Neuron (in vitro differentiated cells): ENCODE data around the gene RPL28.

Experiments used
- H2AFZ ChIP-seq: one replicate; pipeline ENCODE4 v1.6.1; 2013; ENCODE audit warnings: low read depth, mild to moderate bottlenecking, inconsistent platforms, low read length, moderate library complexity
- H3K27me3 ChIP-seq: one replicate; pipeline ENCODE4 v1.6.1; 2013; ENCODE audit warnings: low read length; ENCODE audit not compliant: insufficient read depth
- H3K36me3 ChIP-seq: one replicate; pipeline ENCODE4 v1.6.1; 2013; ENCODE audit warnings: low read length; ENCODE audit not compliant: insufficient read depth
- H3K4me1 ChIP-seq: one replicate; pipeline ENCODE4 v1.6.1; 2013; ENCODE audit warnings: low read length; ENCODE audit not compliant: insufficient read depth
- H3K4me3 ChIP-seq: 2 replicates; pipeline ENCODE4 v1.5.1; 2013; ENCODE audit warnings: mild to moderate bottlenecking, low read length, moderate library complexity
- H3K9me3 ChIP-seq: one replicate; pipeline ENCODE4 v1.6.1; 2013; ENCODE audit warnings: low read length

RPL28 gene

GRCh38 chr19:55358943-55359908 is 26.5 kb upstream of the RPL28 start:
- no peaks in the 10 kb centered on the region for H3K36me3 ChIP-seq
- peaks cover 2% of the 10 kb centered on the region for H3K9me3 ChIP-seq
- H3K4me1 ChIP-seq = no peaks in the 10 kb centered on the region
- H3K27me3 ChIP-seq = peaks cover 28% of the 10 kb centered on the region
- H2AFZ ChIP-seq = no peak overlapping the region
- H3K4me3 ChIP-seq = no peak overlapping the region

- Histone ChIP-seq H3K36me3 (no peaks in the 10 kb centered on the region), H2AFZ (no peak overlapping the region), H3K9me3 (peaks cover 2% of the 10 kb centered on the region), H3K4me1 (no peaks in the 10 kb centered on the region), H3K4me3 (no peak overlapping the region), H3K27me3 (peaks cover 16% of the 10 kb centered on the region)
Measured at GRCh38 chr19:55360902-55361301, 24.8 kb upstream of the RPL28 start.

GRCh38 chr19:55362174-55362989 is 23.4 kb upstream of the RPL28 start:
- H3K27me3 ChIP-seq = peaks cover 2% of the 10 kb centered on the region
- no peaks in the 10 kb centered on the region for H3K4me1 ChIP-seq
- H3K4me3 ChIP-seq = no peak overlapping the region
- no peaks in the 10 kb centered on the region for H3K9me3 ChIP-seq
- H2AFZ ChIP-seq = no peak overlapping the region
- no peaks in the 10 kb centered on the region for H3K36me3 ChIP-seq

DNA sequence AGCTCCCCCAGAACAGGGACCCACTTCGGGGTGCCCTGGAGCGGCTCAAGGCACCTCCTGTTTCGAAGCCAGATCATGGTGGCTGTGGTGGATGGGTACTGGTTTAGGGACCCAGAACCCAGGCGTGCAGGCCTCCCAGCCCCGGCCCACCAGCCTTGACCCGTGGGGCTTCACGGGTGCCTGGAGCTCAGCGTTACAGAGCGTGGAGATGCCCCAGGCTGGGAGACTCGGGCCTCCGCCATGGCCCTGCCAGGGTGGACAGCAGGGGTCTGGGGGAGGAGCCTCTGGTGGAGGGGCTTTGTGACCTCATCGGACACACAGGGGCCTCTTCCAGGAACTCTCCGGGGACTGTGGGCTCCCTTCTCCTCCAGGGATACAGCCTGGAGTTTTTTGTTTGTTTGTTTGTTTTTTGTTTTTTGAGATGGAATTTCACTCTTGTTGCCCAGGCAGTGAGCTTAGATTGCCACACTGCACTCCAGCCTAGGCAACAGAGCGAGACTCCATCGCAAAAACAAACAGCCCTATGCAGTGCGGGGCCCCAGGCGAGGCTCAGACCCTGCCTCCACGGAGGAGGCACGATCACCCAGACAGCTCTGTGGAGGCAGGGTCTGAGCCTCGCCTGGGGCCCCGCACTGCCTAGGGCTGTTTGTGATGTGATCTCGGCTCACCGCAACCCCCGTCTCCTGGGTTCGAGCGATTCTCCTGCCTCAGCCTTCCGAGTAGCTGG is 22.6 kb upstream of the RPL28 start, which contains the start of gene GARIN5B:
Gene GARIN5B, minus strand, starts transcription at position 271 of the 727 bp plus-strand sequence. Its CDS starts 194 bp downstream, at position 77.
- Histone ChIP-seq H2AFZ (no peak within 1 kb of the TSS), H3K9me3 (no peaks in the 10 kb centered on the region), H3K36me3 (no peaks in the 10 kb centered on the region), H3K4me3 (no peak within 1 kb of the TSS), H3K27me3 (peaks cover under 1% of the 10 kb centered on the region), H3K4me1 (no peaks in the 10 kb centered on the region)

- H3K36me3 ChIP-seq = no peaks in the 10 kb centered on the region
- H2AFZ ChIP-seq = no peak overlapping the region
- H3K4me3 ChIP-seq = no peak overlapping the region
- peaks cover 3% of the 10 kb centered on the region for H3K4me1 ChIP-seq
- no peaks in the 10 kb centered on the region for H3K9me3 ChIP-seq
- H3K27me3 ChIP-seq = peaks cover 13% of the 10 kb centered on the region
Measured at GRCh38 chr19:55365245-55365644, 20.5 kb upstream of the RPL28 start.

GRCh38 chr19:55365964-55366363 is 19.8 kb upstream of the RPL28 start:
- no peaks in the 10 kb centered on the region for H3K9me3 ChIP-seq
- H3K4me1 ChIP-seq = peaks cover 9% of the 10 kb centered on the region
- no peak overlapping the region for H2AFZ ChIP-seq
- no peaks in the 10 kb centered on the region for H3K36me3 ChIP-seq
- H3K27me3 ChIP-seq = peaks cover 16% of the 10 kb centered on the region
- no peak overlapping the region for H3K4me3 ChIP-seq

- no peak overlapping the region for H3K4me3 ChIP-seq
- peaks cover 18% of the 10 kb centered on the region for H3K27me3 ChIP-seq
- no peaks in the 10 kb centered on the region for H3K36me3 ChIP-seq
- no peak overlapping the region for H2AFZ ChIP-seq
- H3K4me1 ChIP-seq = peaks cover 11% of the 10 kb centered on the region
- no peaks in the 10 kb centered on the region for H3K9me3 ChIP-seq
Measured at GRCh38 chr19:55366790-55367189, 18.9 kb upstream of the RPL28 start.

GRCh38 chr19:55368106-55368505 is 17.6 kb upstream of the RPL28 start:
- Histone ChIP-seq H3K27me3 (peaks cover 18% of the 10 kb centered on the region), H3K4me1 (peaks cover 23% of the 10 kb centered on the region), H3K9me3 (no peaks in the 10 kb centered on the region), H3K36me3 (no peaks in the 10 kb centered on the region), H3K4me3 (no peak overlapping the region), H2AFZ (no peak overlapping the region)

DNA sequence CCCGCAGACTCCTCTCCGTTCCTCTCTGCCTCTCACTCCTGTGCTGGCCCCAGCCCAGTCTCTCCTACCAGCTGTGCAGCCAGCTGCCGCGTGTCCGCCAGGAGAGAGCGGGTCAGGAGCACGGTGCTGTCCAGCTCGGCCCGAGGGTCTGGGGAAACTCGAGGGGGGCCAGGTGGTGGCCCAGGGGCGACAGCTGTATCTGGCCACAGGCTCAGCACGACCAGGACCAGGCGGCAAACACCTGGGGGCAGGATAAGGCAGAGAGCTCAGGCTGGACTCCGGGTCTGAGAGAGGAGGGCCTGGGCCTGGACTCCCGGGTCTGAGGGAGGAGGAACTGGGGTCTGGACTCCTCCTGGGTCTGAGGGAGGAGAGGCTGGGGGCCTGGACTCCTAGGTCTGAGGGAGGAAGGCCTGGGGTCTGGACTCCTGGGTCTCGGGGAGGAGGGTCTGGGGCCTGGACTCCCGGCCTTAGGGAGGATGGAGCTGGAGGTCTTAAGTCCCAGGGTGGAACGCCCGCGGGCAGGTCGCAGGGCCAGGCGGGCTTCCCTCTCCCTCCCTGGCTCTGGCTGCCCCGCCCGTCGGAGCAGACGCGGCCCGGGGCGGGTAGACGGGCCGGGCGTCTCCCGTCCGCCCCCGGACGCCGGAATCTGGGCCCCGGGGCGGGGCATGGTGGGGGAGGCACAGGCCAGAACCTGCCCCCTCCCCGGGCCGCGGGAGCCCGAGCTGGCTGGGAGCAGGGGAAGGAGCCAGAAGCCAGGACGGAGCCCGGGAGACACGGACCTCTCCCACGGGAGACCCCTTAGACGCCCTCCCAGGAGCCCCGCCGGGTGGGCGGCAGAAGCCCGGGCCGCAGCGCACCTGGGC is 16.8 kb upstream of the RPL28 start:
- no peak overlapping the region for H3K4me3 ChIP-seq

GRCh38 chr19:55369653-55370304 is 16.0 kb upstream of the RPL28 start:
- no peaks in the 10 kb centered on the region for H3K9me3 ChIP-seq
- H2AFZ ChIP-seq = peak overlapping the region; percentile 79
- peaks cover 24% of the 10 kb centered on the region for H3K27me3 ChIP-seq
- no peaks in the 10 kb centered on the region for H3K36me3 ChIP-seq
- peaks cover 38% of the 10 kb centered on the region for H3K4me1 ChIP-seq
- peak overlapping the region; percentile 41 for H3K4me3 ChIP-seq

More for the DNA sequence above, 16.8 kb upstream of the RPL28 start:
- Histone ChIP-seq H3K4me1 (peaks cover 30% of the 10 kb centered on the region), H3K36me3 (no peaks in the 10 kb centered on the region), H3K27me3 (peaks cover 23% of the 10 kb centered on the region), H3K9me3 (no peaks in the 10 kb centered on the region), H2AFZ (no peak overlapping the region)

- Histone ChIP-seq H3K27me3 (peaks cover 24% of the 10 kb centered on the region), H3K36me3 (no peaks in the 10 kb centered on the region)
Measured at GRCh38 chr19:55370305-55370988, 15.3 kb upstream of the RPL28 start, which contains the start of gene IL11. TSS of gene IL11 (minus strand) at chr19:55370463. CDS start at chr19:55370310, 153 bp downstream.

More at GRCh38 chr19:55370305-55370988, 15.3 kb upstream of the RPL28 start, which contains the start of gene IL11:
- H3K4me1 ChIP-seq = peaks cover 38% of the 10 kb centered on the region
- peak within 1 kb of the TSS; percentile 41 for H3K4me3 ChIP-seq
- H3K9me3 ChIP-seq = no peaks in the 10 kb centered on the region
- peak within 1 kb of the TSS; percentile 79 for H2AFZ ChIP-seq
